Anterior cingulate cortex (tissue), 58 donors: Measurements from ENCODE around the gene PACRG.

ENCODE experiments used
- DNase-seq, 58 donors: peaks; one replicate each; lab custom pipeline; 2025; lab: John Stamatoyannopoulos, UW

PACRG gene

GRCh38 chr6:163354761-163355425 lies 627.1 kb downstream of the PACRG start:
- DNase-seq, result peak in 38 of 58 donors; percentile 21 to 83 (median 53)

GRCh38 chr6:163355426-163355991 lies 627.7 kb downstream of the PACRG start:
- DNase-seq, result peak in 48 of 58 donors; percentile 6 to 86 (median 52)

- peak in 51 of 58 donors; percentile 17 to 89 (median 67) for DNase-seq
Measured at GRCh38 chr6:163356324-163356723, 628.5 kb downstream of the PACRG start.

- no peak for DNase-seq
Measured at GRCh38 chr6:163356743-163357142, 629.0 kb downstream of the PACRG start.

GRCh38 chr6:163364641-163365040 lies 636.9 kb downstream of the PACRG start:
- no peak for DNase-seq
